Measurements from ENCODE around the gene MAP6. TPM values are rescaled to one million over a fixed set of nuclear protein-coding genes. Genes with fewer than 3 reads are reported as not detected.

The MAP6 gene
- total and polyA plus RNA-seq, 9 of the 15 experiments (the other 6 are each of a cell fraction or from before 2014, with no cell fraction given): not detected

- TF ChIP-seq AFF4 (CRISPR knock-in tag; IDR thresholded peaks at IDR 0.05) (no peak), TAF15 (IDR thresholded peaks at IDR 0.05; ENCODE audit: low read depth, low read length) (no peak), CEBPZ (IDR thresholded peaks at IDR 0.05; ENCODE audit: borderline replicate concordance, low read depth, low read length) (no peak), ZNF165 (CRISPR knock-in tag; IDR thresholded peaks at IDR 0.05; ENCODE audit: borderline replicate concordance) (no peak)
- TF ChIP-seq, protein P1, sequence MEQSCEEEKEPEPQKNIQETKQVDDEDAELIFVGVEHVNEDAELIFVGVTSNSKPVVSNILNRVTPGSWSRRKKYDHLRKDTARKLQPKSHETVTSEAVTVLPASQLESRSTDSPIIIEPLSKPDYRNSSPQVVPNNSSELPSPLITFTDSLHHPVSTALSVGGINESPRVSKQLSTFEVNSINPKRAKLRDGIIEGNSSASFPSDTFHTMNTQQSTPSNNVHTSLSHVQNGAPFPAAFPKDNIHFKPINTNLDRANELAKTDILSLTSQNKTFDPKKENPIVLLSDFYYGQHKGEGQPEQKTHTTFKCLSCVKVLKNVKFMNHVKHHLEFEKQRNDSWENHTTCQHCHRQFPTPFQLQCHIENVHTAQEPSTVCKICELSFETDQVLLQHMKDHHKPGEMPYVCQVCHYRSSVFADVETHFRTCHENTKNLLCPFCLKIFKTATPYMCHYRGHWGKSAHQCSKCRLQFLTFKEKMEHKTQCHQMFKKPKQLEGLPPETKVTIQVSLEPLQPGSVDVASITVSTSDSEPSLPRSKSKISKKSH (CRISPR knock-in tag; IDR thresholded peaks at IDR 0.05): no peak
- TF ChIP-seq, protein P2, sequence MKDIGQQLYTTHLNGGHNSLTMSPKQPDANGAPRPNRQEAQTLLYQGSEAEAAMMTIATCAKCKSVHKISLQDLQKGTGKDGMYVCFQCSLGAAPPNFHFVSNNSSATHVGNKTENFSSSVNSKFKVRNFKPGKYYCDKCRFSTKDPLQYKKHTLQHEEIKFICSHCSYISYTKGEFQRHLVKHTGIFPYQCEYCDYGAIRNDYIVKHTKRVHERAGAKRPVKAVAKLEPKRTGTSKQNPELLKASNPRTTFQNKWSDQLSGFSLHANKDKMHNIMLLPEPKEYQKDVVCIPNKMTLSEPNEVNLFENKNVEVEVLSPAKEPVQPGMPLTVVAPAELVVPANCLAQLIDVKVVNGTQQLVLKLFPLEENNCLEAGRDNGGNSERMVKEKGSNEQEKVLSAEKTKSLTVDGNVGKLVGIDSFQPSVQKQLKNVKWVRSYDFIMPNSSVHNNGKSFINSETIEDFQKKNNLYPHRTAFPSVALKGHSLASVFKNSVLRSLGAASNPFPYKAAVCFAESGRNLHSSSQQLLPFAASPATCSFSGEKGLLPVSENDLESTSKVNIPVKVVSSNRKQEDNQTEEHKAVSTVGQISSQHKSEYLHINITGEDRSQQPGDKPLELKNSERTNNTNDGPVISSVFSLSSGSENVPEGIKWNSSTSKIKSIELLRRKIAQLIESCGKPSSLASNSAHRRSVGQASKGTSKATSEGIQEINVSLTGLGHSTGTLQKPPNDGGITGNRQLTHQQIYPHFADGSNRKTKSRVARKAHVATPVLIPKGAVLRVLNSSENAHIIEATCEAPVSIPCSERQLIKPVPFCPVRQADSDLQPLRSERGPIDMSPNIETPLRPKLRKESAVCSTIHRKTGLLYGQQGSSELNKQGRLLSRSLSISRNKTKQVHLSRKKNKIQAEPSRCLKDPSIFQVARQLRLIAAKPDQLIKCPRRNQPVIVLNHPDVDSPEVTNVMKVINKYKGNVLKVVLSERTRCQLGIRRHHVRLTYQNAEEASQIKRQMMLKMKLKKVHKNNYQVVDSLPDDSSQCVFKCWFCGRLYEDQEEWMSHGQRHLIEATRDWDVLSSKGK (CRISPR knock-in tag; IDR thresholded peaks at IDR 0.05): no peak
- TF ChIP-seq, protein P3, sequence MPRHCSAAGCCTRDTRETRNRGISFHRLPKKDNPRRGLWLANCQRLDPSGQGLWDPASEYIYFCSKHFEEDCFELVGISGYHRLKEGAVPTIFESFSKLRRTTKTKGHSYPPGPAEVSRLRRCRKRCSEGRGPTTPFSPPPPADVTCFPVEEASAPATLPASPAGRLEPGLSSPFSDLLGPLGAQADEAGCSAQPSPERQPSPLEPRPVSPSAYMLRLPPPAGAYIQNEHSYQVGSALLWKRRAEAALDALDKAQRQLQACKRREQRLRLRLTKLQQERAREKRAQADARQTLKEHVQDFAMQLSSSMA (CRISPR knock-in tag; IDR thresholded peaks at IDR 0.05): no peak
These were observed 104.8 kb downstream of the MAP6 start (continued) for GRCh38 chr11:75563978-75564552.

Data from K562 (cell line).